ENCODE measurements around the gene ARL16.

Gene ARL16

DNA sequence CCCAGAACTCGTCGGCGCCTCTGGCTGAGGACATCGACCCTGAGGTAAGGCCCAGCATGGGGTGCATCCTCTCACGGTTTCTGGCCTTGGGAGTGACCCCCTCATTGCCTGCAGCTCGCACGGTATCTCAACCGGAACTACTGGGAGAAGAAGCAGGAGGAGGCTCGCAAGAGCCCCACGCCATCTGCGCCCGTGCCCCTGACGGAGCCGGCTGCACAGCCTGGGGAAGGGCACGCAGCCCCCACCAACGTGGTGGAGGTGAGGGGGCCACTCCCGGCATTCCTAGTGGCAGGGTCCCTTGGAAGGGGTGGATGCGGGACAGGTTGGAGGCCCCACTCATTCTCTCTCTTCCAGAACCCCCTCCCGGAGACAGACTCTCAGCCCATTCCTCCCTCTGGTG is 11.2 kb upstream of the ARL16 start:
- DNase-seq: no peak

DNA sequence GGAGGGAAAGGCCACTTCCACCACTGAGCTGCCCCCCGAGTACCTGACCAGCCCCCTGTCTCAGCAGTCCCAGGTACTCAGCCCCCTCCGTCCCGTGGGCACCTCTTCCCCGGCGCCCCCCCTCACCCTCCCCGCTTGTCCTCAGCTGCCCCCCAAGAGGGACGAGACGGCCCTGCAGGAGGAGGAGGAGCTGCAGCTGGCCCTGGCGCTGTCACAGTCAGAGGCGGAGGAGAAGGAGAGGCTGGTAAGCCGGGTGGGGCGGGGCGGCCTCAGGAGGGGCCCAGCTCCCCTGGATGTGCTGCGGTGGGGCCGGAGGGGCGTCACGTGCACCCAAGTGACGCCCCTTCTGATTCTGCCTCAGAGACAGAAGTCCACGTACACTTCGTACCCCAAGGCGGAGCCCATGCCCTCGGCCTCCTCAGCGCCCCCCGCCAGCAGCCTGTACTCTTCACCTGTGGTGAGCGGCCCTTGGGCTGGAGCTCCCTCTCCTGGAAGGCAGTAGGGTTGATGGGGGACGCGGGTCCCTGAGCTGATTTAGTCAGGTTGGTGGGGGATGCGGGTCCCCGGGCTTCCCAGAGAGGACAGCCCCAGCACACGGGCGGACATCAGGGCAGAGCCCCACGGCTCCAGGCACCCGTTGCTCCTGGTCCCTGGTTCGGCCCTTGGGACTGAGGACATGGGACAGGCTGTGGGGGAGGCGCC is 10.1 kb upstream of the ARL16 start:
- no peak for DNase-seq

DNA sequence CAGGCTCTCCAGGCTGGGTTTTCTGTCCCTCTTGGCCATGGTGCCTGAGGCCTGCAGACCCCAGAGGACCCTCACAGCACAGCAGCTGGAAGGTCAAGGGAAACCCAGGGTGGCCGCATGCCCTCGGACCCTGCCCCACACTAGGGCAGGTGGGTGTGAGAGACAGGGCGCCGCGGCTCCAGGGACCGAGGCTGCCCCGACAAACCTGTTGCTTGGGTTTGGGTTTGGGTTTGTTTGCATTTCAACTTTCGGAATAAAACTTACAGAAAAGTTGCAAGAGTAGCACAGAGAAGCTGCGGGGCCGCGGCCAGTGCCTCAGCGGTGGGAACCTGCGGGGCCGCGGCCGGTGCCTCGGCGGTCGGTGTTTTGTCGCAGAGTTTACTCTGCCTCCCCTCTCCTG is 8.0 kb upstream of the ARL16 start:
- DNase-seq: no peak

DNA sequence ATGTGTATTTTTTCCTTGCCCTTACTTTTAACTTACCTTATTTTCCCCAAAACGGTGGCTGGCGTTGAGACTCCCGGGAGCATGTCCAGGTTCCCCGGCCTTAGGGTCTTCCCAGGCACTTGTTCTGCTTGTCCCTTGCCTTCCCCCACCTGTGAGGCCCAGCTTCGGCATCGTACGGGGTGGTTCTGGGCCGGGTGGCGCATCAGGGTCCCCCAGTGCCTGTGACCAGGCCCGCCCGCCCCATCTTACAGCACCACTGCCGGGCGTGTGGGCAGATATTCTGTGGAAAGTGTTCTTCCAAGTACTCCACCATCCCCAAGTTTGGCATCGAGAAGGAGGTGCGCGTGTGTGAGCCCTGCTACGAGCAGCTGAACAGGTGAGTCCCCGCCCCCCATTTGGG is 7.6 kb upstream of the ARL16 start:
- DNase-seq: no peak

DNA sequence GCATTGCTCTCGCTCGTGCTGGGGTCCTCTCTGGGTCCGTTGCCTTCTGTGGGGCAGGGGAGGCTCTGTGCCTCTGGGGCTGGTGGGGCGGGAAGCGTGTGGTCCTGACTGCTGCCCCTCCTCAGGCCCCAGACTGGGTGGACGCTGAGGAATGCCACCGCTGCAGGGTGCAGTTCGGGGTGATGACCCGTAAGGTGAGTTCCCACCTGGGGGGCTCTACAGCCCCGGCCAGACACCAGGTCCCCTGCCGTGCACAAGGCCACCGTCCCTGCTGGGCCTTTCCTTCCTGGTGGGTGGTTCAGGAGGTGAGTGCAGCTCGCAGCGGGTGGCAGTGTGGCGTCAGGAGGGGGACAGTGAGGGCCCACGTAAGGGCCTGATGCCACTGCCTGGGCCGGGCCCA is 7.0 kb upstream of the ARL16 start:
- DNase-seq: no peak

DNA sequence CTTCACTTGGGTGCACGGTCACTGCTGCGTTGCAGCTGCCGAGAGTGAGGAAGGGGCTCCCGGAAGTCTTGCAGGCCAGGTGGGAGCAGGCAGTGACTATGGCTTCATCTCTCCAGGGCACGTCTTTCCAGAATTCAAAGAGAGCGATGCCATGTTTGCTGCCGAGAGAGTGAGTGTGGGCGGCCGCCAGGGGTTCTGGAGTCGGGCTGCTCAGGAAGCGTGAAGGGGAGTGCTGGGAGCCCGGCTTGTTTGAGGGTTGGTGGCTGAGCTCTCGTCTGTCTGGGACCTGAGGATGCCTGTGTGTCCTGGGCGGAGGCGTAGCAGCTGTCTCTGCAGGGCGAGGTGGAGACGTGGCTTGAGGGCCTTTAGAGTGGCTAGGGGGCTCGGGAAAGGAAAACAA is 6.5 kb upstream of the ARL16 start:
- no peak for DNase-seq

DNA sequence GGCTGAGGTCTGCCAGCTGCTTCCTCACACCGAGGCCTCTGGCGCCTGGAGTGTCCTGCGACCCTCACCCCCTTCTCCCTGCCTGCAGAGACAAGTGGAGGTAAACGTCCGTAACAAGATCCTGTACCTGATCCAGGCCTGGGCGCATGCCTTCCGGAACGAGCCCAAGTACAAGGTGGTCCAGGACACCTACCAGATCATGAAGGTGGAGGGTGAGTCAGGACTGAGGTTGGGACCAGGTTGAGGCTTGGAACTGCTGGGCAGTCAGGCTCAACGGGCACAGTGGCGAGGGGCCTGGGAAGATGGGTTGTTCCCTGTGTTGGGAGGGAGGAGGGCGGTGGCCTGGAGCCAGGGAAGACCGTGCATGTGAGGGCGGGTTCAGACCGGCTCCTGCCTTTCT is 5.0 kb upstream of the ARL16 start:
- DNase-seq: no peak

DNA sequence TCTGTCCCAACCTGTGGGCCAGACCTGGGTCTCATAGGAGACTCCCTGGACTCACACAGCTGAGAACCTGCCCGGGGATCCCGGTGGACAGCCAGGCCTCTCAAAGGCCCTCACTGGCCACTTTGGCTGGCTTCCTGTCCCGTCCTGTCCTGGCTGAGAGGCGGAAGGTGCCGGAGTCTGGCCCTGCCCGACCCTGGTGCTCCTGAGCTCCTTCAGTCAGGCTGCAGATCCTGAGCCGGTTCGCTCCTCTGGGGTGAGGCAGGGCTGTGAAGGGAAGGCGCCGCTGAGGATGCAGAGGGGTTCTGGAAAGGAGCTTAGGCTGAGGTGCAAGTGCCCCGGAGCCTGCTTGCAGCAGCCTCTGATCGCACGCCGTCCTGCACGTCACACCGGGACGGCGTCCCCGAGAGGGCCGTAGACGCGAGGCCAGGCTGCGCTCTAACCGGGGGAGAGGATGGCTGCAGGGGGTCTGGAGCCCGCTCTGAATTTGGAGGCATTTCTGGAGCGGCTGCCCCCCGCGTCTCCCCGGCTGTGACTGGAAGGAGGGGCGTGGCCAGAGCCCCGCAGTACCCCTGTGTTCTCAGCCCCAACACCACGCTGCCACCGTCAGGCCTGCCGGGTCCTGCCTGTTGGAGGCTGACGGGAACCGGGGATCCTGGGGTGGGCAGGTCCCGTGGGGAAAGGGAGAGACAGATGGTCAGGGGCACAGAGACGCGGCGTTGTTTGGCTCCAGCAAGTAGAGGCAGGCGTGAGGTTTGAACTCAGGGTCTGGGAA is 4.4 kb upstream of the ARL16 start:
- DNase-seq: no peak

DNA sequence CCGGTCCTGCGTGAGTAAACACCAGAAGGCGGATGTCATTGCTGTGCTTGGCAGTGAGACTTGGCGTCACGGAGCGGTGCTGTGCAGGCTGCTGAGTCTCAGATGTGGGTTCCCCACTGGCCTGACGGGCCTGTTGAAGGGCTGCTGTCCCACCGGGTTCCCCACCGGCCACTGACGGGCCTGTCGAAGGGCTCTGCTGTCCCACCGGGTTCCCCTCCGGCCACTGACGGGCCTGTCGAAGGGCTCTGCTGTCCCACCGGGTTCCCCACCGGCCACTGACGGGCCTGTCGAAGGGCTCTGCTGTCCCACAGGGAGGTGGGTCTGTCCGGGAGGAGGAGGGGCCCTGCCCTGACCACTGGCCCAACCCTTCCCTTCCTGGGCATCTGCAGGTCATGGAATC is 3.0 kb upstream of the ARL16 start:
- DNase-seq: no peak

DNA sequence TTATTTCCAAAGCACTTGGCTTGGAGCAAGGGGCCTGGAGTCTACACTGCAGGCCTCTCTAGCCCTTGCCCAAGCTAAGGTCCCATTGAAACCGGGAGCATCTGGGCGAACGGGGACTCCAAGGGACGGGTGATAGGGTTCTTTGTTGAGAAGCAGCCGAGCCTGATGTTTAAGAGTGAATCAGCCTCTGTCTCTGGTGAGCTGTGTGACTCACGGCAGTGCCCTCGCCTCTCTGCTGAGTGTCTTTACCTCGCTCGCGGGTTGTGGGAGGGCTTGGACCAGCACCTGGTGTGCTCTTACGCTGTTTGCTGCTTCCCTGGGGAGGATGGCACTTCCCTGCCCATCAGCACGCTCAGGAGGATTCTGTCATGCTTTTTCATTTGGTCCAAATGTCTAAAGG is 1.5 kb upstream of the ARL16 start:
- no peak for DNase-seq

DNA sequence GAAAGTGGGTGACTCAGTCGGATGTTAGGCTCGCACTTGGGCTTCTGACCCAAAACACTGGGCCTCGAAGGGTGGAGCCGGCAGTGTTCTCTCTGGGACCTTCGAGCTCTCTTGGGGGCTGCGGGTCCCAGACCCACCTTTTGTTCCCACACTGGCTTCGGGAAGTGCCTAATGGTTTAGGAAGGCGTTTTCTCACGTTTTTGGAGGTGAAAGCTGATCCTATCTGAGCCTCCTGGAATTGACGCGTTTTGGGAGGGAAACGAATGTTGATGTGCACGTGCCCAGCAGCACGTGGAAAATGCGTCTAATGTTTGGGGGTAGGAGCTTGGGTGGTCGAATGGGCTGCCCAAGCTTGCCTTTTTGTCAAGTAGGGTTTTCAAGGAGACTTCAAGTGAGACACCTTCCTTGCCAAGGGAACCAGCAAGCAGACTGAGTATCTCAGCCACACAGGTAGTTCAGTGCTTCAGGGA is 880 bp upstream of the ARL16 start:
- no peak for DNase-seq

DNA sequence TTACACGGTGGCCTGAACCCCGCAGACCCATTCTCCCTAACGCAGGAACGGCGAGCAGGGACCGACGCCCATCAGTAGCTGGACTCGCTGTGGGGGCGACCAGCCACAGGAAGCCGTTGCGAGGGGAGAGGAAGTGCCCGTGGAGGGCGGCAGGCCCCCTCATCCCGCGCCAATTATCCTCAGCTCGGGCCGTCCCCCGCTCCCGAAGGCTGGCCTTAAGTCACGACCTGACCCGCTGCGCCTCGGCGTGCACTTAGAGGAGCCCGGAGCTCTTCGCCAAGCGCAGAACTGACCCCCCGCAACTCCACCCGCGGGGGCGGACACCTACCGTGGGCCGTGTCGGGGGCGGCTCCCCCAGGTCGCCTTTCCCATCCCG is 401 bp downstream of the ARL16 start:
- no peak for DNase-seq

DNA sequence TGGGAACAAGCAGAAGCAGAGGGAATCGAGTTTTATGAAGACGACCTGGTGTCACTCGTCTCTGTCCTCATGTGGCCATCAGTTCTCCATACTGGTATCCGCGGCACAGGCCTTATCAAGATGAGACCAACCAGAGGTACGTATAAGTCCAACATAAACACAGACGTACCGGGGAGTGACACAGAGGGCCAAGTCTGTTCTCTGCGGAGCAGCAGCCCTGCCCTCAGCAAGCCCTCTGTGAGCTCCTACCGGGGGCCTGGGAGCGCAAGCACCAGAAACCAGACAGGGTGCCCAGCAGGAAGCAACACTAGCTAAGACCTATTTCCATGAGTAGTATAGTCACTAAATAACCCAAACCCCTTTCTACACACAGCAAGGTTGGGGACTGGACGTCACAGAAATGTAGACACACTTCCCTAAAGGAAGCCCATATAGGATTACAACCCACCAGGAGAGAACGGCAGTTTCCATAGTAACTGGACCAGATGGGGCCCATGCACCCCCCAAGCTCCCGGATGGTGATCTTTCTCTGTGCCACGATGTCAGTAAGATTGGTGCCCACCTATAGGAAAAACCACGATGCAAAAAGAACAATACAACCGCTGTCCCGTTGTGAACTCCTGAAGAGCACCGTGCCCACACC is 911 bp downstream of the ARL16 start:
- no peak for DNase-seq

DNA sequence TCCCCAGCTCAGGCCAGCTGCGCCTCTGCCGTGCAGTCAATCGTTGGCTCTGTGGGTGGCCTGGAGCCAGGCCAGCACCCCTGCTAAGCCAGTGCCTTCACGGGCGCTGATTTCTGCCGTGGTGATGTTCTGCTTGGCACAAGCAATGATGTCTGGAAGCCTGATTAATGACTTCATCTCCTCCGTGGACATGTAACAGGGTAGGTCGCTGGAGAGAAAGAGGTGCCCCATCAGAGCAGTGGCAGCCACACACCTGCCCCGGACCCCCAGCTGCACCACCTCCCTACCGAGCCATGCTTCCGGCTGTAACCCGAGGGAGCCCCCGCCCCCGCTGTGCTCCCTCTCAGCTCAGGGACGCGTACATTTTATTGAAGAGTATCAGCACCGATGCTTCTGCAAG is 1.9 kb downstream of the ARL16 start:
- no peak for DNase-seq

DNA sequence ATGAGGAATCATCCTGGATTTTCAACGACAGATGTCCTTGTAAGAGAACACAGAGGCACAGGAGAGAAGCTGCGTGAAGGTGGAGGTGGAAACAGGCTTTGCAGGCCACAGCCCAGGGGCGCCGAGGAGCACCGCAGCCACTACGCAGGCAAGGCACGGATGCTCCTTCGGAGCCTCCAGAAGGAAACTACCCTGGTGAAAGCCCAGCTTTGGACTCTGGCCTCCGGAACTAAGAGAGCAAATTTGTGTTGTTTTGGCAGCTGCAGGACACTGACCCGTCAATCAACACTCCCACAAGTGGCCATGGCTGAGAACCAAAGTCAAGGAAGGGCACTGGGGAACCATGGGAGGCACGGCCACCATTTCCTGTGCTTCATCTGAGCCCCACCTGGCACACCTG is 3.4 kb downstream of the ARL16 start:
- no peak for DNase-seq

DNA sequence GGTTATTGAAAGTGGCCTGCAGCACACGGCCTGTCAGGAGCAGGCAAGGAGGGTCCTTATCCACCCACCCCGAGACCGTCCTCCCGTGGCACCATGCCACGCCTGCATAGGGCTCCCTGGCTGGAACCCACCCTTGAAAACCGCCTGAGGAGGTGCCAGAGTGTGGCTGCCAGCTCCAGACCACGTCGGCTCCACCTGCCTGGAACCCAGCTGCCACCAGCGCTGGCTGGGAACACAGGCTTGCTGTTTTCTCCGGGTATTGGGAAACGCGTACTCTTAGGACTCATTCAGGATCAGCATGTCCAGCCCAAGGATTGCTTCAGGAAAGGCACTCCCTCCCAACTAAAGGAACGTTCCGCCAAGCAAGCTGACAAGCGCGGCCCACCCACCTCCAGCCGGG is 6.7 kb downstream of the ARL16 start:
- DNase-seq: no peak

DNA sequence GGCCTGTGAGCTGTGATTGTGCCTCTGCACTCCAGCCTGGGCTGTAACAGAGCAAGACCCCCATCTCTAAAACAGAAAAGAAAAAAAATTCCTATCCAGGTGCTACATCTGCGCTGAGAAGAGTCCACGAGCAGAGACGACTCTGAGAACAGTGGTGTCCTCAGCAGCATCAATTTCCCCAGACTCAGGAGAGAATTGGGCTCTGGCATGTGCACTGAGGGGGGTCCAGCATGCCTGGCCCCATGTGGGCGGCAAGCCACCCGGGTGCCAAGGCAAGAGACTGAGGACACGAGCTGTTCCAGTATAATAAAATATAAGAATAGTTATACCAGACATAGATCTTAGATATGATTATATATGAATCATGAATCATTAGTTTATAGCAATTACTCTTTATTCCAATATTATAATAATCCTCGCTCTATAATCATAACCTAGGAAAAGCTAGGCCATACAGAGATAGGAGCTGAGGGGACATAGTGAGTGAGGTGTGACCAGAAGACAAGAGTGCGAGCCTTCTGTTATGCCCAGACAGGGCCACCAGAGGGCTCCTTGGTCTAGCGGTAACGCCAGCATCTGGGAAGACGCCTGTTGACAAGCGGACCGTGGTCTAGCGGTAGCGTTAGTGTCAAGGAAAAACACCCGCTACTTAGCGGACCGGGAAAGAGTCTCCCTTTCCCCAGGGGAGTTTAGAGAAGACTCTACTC is 7.9 kb downstream of the ARL16 start:
- peak; percentile 18 for DNase-seq

DNA sequence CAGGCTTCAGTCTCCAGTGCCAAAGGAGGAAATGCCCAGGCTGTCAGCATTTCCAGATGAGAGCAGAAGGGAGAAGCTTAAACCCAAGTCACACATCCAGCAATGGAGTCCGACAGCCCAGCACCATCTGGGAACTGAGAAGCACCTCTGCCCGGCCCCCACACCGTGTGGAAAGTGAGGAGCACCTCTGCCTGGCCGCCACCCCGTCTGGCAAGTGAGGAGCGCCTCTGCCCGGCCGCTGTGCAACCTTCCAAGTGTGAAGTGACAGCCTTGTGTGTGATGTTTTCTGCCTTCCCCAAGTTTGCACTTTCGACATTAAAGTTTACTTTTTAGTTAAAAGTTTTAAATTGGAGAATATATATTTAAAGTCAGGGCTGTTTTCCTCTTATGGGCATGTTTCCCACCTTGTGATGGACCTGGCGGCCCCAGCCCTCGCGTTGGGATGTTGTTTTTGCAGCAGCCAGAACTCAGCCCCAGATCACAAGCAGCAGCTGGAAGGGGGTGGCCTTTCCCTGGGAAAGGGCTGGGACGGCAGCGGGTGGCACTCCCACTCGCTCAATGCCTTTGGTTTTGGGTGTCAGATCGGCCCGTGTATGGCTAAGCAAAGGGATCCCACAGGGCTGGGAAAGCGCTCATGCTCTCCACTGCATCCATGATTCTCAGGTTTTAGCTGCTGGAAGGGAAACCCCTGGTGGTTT is 9.9 kb downstream of the ARL16 start:
- no peak for DNase-seq

DNA sequence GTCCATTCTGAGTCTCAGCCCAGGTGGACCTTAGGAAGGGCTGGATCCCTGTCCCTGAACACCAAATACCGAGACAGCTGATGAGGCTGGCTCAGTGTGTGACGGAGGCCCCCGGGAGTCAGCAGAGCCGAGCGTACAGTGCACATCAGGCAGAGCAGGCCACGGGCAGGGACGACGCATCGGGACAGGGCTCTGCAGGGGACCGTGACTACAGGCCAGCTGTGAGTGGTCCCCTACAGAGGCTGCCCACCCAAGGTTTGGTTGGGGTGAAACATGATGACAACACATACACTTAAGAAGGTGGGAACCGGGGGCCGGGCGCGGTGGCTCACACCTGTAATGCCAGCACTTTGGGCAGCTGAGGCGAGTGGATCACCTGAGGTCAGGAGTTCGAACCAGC is 10.6 kb downstream of the ARL16 start:
- no peak for DNase-seq

DNA sequence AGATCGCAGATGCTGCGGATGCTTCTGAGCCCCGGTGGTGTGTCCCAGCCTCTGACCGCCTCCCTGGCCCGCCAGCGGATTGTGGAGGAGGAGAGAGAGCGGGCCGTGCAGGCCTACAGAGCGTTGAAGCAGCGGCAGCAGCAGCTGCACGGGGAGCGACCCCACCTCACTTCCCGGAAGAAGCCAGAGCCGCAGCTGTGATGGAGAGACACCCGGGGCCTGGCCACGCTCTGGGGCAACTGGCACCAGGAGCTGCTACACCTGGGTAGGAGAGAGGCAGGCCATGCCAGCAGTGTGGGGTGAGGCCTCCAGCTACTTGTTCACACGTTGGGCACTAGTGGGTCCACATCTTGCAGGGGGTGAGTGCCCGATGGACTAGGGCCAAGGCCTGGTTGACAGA is 11.1 kb downstream of the ARL16 start:
- no peak for DNase-seq

DNA sequence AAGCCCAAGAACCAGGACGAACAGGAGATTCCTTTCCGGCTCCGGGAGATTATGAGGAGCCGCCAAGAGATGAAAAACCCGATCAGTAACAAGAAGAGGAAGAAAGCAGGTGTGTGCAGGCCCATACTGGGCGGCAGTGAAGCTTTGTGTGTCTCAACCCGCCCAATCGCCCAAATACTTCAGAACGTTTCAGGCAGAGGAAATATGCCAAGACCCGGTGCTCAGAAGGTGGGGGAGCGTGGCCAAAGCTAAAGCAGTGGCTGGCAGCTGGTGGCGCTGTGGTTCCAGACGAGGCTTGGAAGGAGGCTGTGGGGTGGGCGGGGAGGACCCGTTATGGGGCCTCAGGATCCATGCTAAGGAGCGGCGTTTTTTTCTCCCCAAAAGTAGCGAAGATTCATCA is 15.8 kb downstream of the ARL16 start:
- DNase-seq: no peak

DNA sequence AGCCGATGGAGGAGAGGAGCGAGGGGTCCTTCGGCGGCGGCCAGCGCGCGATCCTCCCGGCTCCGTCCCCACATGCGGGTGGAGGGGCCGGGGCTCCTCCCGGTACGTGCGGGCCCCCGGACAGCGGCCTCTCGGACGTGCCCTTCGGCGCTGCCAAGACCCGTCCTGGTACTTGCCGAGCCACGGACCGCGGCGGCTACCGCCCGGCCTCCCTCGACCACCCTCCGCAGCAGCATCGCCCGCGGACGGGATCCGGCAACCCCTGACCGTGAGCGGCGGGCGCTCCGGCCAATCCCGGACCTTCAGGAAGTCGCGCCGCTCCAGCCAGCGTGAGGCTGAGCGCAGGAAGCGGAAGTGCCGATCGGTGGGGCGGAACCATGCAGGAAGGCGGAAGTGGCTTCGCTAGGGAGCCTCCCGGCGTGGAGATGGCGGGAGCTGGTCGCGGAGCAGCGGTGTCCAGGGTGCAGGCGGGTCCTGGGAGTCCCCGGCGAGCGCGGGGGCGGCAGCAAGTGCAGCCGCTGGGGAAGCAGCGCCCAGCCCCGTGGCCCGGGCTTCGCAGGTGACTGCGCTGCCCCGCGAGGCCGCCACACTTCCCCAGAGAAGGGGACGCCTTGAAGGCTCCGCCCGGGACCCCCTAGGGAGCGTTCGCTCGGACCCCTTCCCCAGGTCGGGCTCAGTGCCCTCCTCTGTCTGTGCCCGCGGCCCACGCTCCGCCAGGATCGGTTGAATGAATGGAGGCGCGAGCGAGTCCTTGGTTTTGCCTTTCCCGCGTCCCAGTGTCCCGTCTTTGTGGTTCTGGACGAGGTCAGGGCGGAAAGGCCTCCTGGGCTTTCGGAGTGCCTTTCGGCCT is 17.0 kb downstream of the ARL16 start, which contains the start of the genes CCDC137 and OXLD1:
CCDC137 (plus strand) TSS at position 396 of the 850 bp plus-strand sequence; CDS start at position 426, 30 bp downstream.
OXLD1 (minus strand) TSS at position 264 of the 850 bp plus-strand sequence; CDS start at position 236, 28 bp downstream.
- peak; percentile 88 for DNase-seq
